ENCODE data around the gene ZNF500. TPM values are rescaled to one million over a fixed set of nuclear protein-coding genes. Genes with fewer than 3 reads are reported as not detected.

Gene ZNF500
- total and polyA plus RNA-seq, 2 donors (not counting 3 experiments of a cell fraction or from before 2014, with no cell fraction given): 8.6 to 13.5 TPM

DNA sequence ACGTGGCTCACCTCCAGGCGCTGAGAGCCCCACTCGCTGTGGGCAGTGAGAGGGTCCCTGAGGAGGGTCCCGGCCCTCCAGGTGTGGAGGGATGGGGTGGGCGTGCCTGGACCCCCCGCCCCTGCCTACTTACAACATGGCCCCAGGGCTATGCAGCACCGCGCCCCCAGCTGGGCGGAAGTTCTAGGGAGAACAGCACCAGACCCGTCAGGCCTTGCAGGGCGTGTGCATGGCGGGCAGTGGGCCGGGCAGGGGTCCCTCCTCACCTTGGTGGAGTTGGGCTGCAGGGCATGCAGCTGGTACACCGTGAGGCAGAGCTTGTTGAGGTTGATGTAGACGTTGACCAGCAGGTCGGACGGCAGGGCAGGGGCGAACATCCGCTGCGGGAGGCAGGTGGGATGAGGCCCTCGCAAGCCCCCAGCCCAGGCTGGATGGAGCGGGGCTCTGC, 30.9 kb upstream of the ZNF500 start:
- BruUV-seq (replicated peaks): no TSS peak
- Histone ChIP-seq H3K79me2 (ENCODE audit: control insufficient read depth, insufficient read depth, low read length) (no peaks in the 10 kb centered on the region), H3K4me2 (ENCODE audit: insufficient read depth, low read length) (no peak overlapping the region), H3K9me3 (replicated peaks; ENCODE audit: control insufficient read depth, insufficient read depth, low read length) (no peaks in the 10 kb centered on the region), H3K4me1 (ENCODE audit: control insufficient read depth, extremely low read depth, insufficient read depth, low read length) (peaks cover 3% of the 10 kb centered on the region), H3K27me3 (ENCODE audit: control insufficient read depth in 2 of 2, insufficient read depth in 2 of 2, low read length in 2 of 2) (no peaks in the 10 kb centered on the region), H2AFZ (ENCODE audit: low read depth, low read length) (no peak overlapping the region), H3K9me1 (replicated peaks; ENCODE audit: control insufficient read depth, extremely low read depth, insufficient read depth, low read length) (no peaks in the 10 kb centered on the region), H3K9ac (replicated peaks; ENCODE audit: extremely low read depth, insufficient read depth, low read length) (no peak overlapping the region), H4K20me1 (replicated peaks; ENCODE audit: control insufficient read depth, extremely low read depth, insufficient read depth, low read length) (no peaks in the 10 kb centered on the region), H3K36me3 (ENCODE audit: control insufficient read depth in 2 of 2, extremely low read depth in 1 of 2, insufficient read depth in 2 of 2, low read length in 2 of 2) (no peaks in the 10 kb centered on the region), H3K4me3 (replicated peaks in 1 of 3; ENCODE audit: insufficient read depth in 1 of 3, low read depth in 1 of 3, low read length in 3 of 3) (no peak overlapping the region), H3K27ac (ENCODE audit: insufficient read depth, low read depth, low read length) (no peak overlapping the region)
- CTCF ChIA-PET: no interaction called here
- DNase-seq (ENCODE audit: low read depth, low spot score): no peak
- no peak for FAIRE-seq
- TF ChIP-seq MYC (IDR thresholded peaks at IDR 0.05; ENCODE audit: low read depth, low read length) (no peak), FOS (IDR thresholded peaks at IDR 0.05; ENCODE audit: borderline replicate concordance, insufficient read depth, low read length) (no peak), GATA2 (IDR thresholded peaks at IDR 0.05; ENCODE audit: insufficient read depth, insufficient read length, low read depth, low read length) (no peak), POLR2AphosphoS5 (IDR thresholded peaks at IDR 0.05; ENCODE audit: insufficient read depth, low read depth, low read length) (no peak), JUN (IDR thresholded peaks at IDR 0.05; ENCODE audit: borderline replicate concordance, insufficient read depth, insufficient read length, low read depth) (no peak), EZH2 (IDR thresholded peaks at IDR 0.05; ENCODE audit: borderline replicate concordance, low read depth, low read length, severe bottlenecking) (no peak), POLR2A (IDR thresholded peaks at IDR 0.05; ENCODE audit: low read depth, low read length) (no peak)
- TF ChIP-seq, protein P1, sequence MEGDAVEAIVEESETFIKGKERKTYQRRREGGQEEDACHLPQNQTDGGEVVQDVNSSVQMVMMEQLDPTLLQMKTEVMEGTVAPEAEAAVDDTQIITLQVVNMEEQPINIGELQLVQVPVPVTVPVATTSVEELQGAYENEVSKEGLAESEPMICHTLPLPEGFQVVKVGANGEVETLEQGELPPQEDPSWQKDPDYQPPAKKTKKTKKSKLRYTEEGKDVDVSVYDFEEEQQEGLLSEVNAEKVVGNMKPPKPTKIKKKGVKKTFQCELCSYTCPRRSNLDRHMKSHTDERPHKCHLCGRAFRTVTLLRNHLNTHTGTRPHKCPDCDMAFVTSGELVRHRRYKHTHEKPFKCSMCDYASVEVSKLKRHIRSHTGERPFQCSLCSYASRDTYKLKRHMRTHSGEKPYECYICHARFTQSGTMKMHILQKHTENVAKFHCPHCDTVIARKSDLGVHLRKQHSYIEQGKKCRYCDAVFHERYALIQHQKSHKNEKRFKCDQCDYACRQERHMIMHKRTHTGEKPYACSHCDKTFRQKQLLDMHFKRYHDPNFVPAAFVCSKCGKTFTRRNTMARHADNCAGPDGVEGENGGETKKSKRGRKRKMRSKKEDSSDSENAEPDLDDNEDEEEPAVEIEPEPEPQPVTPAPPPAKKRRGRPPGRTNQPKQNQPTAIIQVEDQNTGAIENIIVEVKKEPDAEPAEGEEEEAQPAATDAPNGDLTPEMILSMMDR (IDR thresholded peaks at IDR 0.05; ENCODE audit: extremely low read depth in 1 of 2, insufficient read depth in 1 of 2, low read depth in 1 of 2, low read length in 2 of 2): no peak
- TF ChIP-seq, protein P2, sequence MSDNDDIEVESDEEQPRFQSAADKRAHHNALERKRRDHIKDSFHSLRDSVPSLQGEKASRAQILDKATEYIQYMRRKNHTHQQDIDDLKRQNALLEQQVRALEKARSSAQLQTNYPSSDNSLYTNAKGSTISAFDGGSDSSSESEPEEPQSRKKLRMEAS (IDR thresholded peaks at IDR 0.05; ENCODE audit: insufficient read depth, insufficient read length): no peak
- dilution Hi-C loops (cut with MboI; ENCODE audit: extremely low pct_ligation_motif_present, low sequenced_read_pairs) (no loop called here), intact Hi-C loops (cut with micrococcal nuclease) (no loop called here)
- POLR2A ChIA-PET: no interaction called here
